ENCODE data around the gene NFKBIB. TPM values are rescaled to one million over a fixed set of nuclear protein-coding genes. Genes with fewer than 3 reads are reported as not detected.

NFKBIB gene, protein sequence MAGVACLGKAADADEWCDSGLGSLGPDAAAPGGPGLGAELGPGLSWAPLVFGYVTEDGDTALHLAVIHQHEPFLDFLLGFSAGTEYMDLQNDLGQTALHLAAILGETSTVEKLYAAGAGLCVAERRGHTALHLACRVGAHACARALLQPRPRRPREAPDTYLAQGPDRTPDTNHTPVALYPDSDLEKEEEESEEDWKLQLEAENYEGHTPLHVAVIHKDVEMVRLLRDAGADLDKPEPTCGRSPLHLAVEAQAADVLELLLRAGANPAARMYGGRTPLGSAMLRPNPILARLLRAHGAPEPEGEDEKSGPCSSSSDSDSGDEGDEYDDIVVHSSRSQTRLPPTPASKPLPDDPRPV
- total RNA-seq: 9.6 and 16.7 TPM in 2 replicates

DNA sequence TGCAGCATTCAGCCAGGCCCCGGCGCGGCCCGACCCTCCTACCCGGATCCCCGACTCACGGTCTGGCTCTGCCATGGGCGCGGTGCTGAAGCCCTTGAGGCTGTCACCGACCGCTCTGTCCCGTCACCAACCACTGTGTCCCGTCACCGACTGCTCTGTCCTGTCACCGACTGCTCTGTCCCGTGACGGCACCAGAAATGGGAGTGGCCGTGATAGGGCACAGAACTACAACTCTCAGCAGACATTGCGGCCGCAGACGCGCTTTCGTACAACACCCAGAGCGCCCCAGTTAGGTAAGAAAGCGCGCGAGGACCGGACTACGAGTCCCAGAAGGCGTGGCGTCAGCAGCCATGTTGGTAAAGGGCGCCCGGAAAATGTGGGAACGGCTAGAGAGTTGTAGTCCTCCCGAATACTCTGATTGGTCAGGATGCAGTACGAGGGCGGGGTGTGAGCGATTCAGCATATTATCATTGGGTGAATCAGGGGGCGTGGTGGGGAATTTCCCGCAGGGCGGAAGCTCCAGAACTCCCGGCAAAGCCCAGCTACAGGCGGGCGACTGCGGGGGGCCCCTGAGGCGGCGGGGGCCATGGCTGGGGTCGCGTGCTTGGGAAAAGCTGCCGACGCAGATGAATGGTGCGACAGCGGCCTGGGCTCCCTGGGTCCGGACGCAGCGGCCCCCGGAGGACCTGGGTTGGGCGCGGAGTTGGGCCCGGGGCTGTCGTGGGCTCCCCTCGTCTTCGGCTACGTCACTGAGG lies at the start of gene NFKBIB, which contains the start of gene SIRT2:
TSS of gene NFKBIB (plus strand) at position 523 of the 755 bp plus-strand sequence. CDS start at position 587, 64 bp downstream.
TSS of gene SIRT2 (minus strand) at position 172 of the 755 bp plus-strand sequence. CDS start at position 75, 97 bp downstream.

DNA sequence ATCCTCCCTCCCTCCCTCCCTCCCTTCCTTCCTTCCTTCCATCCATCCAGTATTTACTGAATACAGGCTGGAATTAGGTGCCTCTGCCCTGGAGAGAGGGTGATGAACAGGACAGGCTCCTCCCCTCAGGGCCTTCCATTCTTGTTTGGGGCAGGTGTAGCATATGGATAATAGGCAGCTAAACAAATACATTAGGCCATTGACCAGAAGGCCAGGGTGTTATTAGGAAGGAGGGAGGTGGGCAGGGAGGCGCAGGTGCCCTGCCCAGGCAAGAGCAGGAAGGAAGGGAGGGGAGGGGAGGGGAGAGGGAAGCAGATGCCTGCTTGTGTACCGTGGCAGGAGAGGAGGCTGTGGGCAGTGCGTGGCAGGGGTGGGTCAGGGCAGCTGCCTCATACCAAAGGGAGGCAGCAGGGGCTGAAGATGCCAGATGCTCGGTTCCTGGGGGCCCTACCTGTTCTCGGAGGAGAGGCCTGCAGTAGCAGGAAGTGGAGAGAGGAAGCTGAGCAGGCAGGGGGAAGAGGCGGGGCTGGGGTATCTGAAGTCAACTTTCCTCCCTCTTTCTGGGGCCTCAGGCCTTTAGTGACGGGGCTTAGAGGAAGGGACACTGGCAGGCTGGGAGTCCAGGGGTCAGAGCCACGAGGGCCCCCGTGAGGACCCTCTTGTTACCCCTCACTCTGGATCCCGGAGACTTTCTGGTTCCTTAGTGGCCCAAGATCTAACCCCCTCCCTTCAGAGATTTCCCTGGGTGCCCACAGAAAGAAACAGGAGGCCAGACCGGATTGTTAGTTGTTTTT lies 21.8 kb upstream of the NFKBIB start, which contains the start of gene RINL:
TSS of gene RINL (minus strand) at position 495 of the 794 bp plus-strand sequence. CDS start 1,533 bp downstream, outside the sequence.

GRCh38 chr19:38929929-38930775 lies 30.4 kb downstream of the NFKBIB start, which contains the start of gene SARS2:
TSS of gene SARS2 (minus strand) at chr19:38930763. CDS start at chr19:38930736, 27 bp downstream.

GRCh38 chr19:38930776-38931520 lies 31.2 kb downstream of the NFKBIB start, which contains the start of gene MRPS12:
TSS of gene MRPS12 (plus strand) at chr19:38930944. CDS start at chr19:38931295, 351 bp downstream.

Other genes with a start within 250 kb of the NFKBIB start
- gene CAPN12, start 155.5 kb upstream of the NFKBIB start, total RNA-seq: 0.19 TPM in 1 of 2 replicates, not detected in the other
- gene LGALS7, start 126.5 kb upstream of the NFKBIB start, total RNA-seq: not detected in 2 replicates
- 0.65 TPM in 1 of 2 replicates, not detected in the other for gene LGALS7B, start 110.8 kb upstream of the NFKBIB start, total RNA-seq
- 0.19 TPM in 1 of 2 replicates, not detected in the other for gene LGALS4, start 87.0 kb upstream of the NFKBIB start, total RNA-seq
- gene ECH1, start 68.2 kb upstream of the NFKBIB start, total RNA-seq: 19.1 and 34.1 TPM in 2 replicates
- gene HNRNPL, start 50.0 kb upstream of the NFKBIB start, total RNA-seq: 208 and 227 TPM in 2 replicates
- gene RINL, start 21.7 kb upstream of the NFKBIB start, total RNA-seq: 6.2 and 6.8 TPM in 2 replicates
- gene SIRT2, start 351 bp upstream of the NFKBIB start, total RNA-seq: 52.3 and 81.6 TPM in 2 replicates
- not detected in 2 replicates for gene CCER2, start 12.2 kb downstream of the NFKBIB start, total RNA-seq
- 11.5 and 14.9 TPM in 2 replicates for gene SARS2, start 30.8 kb downstream of the NFKBIB start, total RNA-seq
- 37.9 and 38.3 TPM in 2 replicates for gene MRPS12, start 31.0 kb downstream of the NFKBIB start, total RNA-seq
- 1.1 and 13.6 TPM in 2 replicates for gene FBXO17, start 75.8 kb downstream of the NFKBIB start, total RNA-seq
- 1.1 and 1.8 TPM in 2 replicates for gene FBXO27, start 132.6 kb downstream of the NFKBIB start, total RNA-seq
- gene ACP7, start 184.4 kb downstream of the NFKBIB start, total RNA-seq: 0.06 TPM in 1 of 2 replicates, not detected in the other
- 6.8 and 10.4 TPM in 2 replicates for gene PAK4, start 225.8 kb downstream of the NFKBIB start, total RNA-seq